Measurements from ENCODE around the gene RPS21.

Gene RPS21

DNA sequence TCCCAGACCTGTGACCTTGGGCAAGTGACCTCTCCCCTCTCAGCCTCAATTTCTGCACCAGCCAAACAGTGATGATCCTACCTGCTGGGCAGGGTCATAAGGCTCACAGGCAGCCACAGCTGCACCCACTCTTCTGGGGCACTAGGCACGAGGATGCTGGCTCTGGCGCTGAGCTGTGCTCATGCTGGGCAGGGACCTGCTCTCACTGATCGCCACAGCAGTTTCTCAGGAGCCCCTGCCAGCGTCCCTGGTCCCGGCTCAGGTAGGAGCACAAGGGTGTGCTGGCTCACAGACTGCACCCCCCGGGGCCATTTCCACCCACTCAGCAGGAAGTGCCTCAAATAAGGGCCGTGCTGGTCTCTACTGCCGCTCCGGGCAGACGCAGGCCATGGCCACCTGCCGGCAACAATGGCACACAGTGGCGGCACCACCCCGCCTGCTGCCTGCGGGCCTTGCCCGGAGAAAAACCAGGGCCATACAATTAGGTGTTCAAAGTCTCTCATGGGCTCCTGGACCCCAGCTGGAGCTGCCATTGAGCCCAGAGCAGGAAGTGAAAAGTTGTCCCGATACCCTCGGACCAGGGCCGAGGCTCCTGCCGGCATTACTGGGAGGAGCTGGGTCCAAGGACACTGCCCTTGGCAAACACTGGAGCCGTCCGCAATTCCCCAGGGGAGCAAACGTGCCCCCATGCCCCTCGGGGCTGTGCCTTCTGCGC is 24.7 kb downstream of the RPS21 start:
- H3K4me1 ChIP-seq (ENCODE audit: control insufficient read depth in 1 of 2, insufficient read depth in 2 of 2, low read length in 2 of 2), result peaks cover 63 to 70% of the 10 kb centered on the region in 2 donors
- no peaks in the 10 kb centered on the region for H3K9me3 ChIP-seq (ENCODE audit: control insufficient read depth in 1 of 2, low read length in 2 of 2)
- H3K27ac ChIP-seq (ENCODE audit: low read depth, low read length), result peak overlapping the region; percentile 88
- H3K36me3 ChIP-seq (ENCODE audit: control insufficient read depth in 1 of 2, insufficient read depth in 2 of 2, low read length in 2 of 2), result no peaks in the 10 kb centered on the region
- H3K27me3 ChIP-seq (ENCODE audit: control insufficient read depth in 1 of 2, insufficient read depth in 2 of 2, low read length in 2 of 2), result no peaks in the 10 kb centered on the region
- peak overlapping the region; percentile 57 to 64 for H3K4me3 ChIP-seq (ENCODE audit: low read depth in 1 of 2, low read length in 2 of 2)
- H3K9ac ChIP-seq (ENCODE audit: low read depth in 1 of 2, low read length in 2 of 2), result peak overlapping the region; percentile 71 to 82

DNA sequence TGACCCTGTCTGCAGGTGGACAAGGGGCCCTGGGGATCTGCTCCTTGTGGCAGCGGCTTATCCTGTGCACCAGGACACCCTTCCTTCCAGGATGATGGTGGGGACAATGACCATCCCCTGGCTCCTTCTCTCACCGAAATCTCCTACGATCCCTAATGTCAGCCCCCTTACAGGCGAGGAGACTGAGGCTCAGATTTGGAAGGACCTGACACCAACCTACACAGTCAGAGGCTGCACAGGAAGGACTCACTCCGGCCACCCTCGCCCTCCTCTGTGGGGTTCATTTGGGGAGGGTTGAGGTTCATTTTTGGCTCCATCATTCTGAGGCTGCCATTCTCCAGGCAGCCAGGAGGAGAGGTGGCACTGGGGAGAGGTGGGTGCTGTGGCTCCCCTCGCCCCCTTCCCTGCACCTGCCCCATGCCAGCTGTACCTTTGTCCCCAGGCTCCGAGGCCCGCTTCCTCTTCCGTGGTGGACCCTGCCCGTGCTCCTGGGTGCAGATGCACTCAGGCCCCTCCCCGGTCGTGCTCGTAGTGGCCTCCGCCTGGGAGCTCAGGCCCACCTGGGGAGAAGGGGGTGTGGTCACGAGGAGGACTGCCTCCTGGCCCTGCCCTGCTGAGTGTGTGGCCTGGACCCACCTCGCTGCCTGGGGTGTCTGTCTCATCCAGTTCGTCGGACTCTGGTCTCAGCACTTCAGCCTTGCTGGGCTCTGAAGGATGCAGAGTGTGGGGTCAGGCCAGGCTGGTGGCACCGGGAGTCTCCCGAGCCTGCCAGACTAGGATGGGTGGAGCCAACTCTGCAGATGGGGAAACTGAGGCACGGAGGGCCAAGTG is 25.5 kb downstream of the RPS21 start:
- peak overlapping the region; percentile 71 to 82 for H3K9ac ChIP-seq (ENCODE audit: low read depth in 1 of 2, low read length in 2 of 2)
- H3K9me3 ChIP-seq (ENCODE audit: control insufficient read depth in 1 of 2, low read length in 2 of 2), result no peaks in the 10 kb centered on the region
- peak overlapping the region; percentile 57 to 64 for H3K4me3 ChIP-seq (ENCODE audit: low read depth in 1 of 2, low read length in 2 of 2)
- H3K27me3 ChIP-seq (ENCODE audit: control insufficient read depth in 1 of 2, insufficient read depth in 2 of 2, low read length in 2 of 2), result no peaks in the 10 kb centered on the region
- peaks cover 63 to 68% of the 10 kb centered on the region in 2 donors for H3K4me1 ChIP-seq (ENCODE audit: control insufficient read depth in 1 of 2, insufficient read depth in 2 of 2, low read length in 2 of 2)
- H3K27ac ChIP-seq (ENCODE audit: low read depth, low read length), result peak overlapping the region; percentile 88
- no peaks in the 10 kb centered on the region for H3K36me3 ChIP-seq (ENCODE audit: control insufficient read depth in 1 of 2, insufficient read depth in 2 of 2, low read length in 2 of 2)

DNA sequence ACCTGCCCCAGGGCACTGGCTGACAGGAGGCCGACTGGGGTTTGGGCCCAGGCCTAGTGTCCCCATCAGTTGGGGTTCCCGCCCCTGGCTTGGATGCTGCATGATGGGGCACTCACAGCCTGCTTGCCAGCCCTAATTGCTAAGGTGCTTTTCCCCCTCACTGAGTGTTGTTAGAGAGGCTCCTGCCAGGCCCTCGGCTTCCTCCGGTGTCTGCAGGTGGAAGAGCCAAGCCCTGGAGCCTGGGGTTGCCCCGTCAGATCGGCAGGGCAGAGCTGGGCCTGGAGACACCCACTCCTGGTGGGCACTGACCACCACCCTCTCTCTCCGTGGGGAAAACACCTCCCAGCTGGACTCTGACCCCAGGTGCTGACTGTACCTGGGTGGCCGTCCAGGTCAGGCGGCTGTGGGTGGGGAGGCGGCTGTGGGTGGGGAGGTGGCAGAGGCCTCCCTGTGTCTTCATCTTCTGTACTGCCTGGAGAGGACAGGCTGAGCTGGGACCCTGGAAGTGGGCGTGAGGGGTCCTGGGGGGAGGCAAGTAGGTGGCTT is 26.2 kb downstream of the RPS21 start:
- H3K4me3 ChIP-seq (ENCODE audit: low read depth in 1 of 2, low read length in 2 of 2), result peak overlapping the region; percentile 22 to 40

DNA sequence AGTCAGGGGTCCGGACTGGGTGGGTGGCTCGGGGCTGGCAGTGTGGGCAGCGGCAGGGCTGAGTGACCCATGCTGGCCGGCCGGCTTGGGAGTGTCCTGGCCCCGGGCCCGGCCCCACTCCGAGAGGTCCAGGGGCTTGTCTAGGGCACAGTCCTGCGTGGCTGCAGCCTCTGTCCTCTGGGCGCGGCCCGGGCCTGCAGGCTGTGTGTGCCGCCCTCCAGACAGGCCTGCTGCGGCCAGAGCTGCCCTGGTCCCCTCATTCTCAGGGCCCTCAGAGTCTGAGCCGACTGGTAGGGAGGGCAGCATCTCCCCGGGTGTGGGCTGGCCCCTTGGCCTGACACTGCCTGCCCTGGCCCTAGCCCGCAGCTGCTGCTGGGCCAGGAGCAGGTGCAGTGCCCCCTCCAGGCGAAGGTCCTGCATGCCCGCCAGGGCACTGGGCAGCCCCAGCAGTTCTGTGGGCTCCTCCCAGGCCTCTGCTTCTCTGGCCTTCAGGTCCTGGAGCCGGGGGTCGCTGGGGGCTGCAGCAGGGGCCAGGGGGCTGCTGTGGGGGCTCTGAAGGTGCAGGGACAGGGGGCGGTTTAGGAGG is 27.1 kb downstream of the RPS21 start:
- no peaks in the 10 kb centered on the region for H3K27me3 ChIP-seq (ENCODE audit: control insufficient read depth in 1 of 2, insufficient read depth in 2 of 2, low read length in 2 of 2)

More for the DNA sequence above, 26.2 kb downstream of the RPS21 start:
- Histone ChIP-seq H3K27me3 (ENCODE audit: control insufficient read depth in 1 of 2, insufficient read depth in 2 of 2, low read length in 2 of 2) (no peaks in the 10 kb centered on the region), H3K27ac (ENCODE audit: low read depth, low read length) (peak overlapping the region; percentile 88), H3K4me1 (ENCODE audit: control insufficient read depth in 1 of 2, insufficient read depth in 2 of 2, low read length in 2 of 2) (peaks cover 56 to 61% of the 10 kb centered on the region in 2 donors), H3K9ac (ENCODE audit: low read depth in 1 of 2, low read length in 2 of 2) (peak overlapping the region; percentile 48 to 71), H3K36me3 (ENCODE audit: control insufficient read depth in 1 of 2, insufficient read depth in 2 of 2, low read length in 2 of 2) (no peaks in the 10 kb centered on the region), H3K9me3 (ENCODE audit: control insufficient read depth in 1 of 2, low read length in 2 of 2) (no peaks in the 10 kb centered on the region)

DNA sequence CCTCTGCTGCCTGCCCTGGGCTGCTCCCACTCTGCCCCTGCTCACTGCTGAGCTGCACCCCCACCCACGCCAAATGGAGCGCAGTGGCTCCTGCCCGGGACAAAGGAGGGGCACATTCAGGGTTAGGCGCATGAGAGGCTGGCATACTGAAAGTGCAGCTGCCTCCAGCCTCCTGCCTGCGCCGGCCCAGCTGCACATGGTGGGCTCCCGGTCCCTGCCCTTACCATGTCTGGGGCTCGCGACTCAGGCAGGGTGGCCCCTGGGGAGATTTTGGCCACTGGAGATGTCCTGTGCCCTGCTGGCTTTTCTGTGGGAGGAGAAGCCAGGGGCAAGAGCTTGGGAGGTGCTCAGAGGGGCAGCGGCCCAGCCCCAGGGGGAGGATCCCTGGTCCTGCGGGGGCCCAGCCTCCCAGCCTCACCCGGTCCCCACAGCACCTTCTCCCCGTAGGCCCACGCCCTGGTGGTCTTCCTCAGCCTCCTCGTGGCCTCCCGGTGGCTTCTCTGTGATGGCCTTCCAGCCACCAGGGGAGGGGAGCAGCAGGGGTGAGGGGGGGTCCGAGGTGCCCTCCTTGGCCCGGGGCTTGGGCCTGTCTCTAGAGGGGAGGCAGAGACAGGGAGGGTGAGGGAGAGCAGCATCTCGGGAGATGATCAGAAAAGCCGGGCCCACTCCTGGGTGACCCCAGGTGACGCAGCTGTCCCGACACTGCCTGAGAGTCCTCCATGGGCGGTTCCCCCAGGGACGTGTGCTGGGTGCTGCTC is 28.6 kb downstream of the RPS21 start:
- no peaks in the 10 kb centered on the region for H3K27me3 ChIP-seq (ENCODE audit: control insufficient read depth in 1 of 2, insufficient read depth in 2 of 2, low read length in 2 of 2)

More for the DNA sequence above, 27.1 kb downstream of the RPS21 start:
- Histone ChIP-seq H3K36me3 (ENCODE audit: control insufficient read depth in 1 of 2, insufficient read depth in 2 of 2, low read length in 2 of 2) (no peaks in the 10 kb centered on the region), H3K9me3 (ENCODE audit: control insufficient read depth in 1 of 2, low read length in 2 of 2) (no peaks in the 10 kb centered on the region), H3K4me1 (ENCODE audit: control insufficient read depth in 1 of 2, insufficient read depth in 2 of 2, low read length in 2 of 2) (peaks cover 50 to 55% of the 10 kb centered on the region in 2 donors), H3K9ac (ENCODE audit: low read depth in 1 of 2, low read length in 2 of 2) (peak overlapping the region in 1 of 2 donors; percentile 48), H3K27ac (ENCODE audit: low read depth, low read length) (peak overlapping the region; percentile 88), H3K4me3 (ENCODE audit: low read depth in 1 of 2, low read length in 2 of 2) (no peak overlapping the region)

DNA sequence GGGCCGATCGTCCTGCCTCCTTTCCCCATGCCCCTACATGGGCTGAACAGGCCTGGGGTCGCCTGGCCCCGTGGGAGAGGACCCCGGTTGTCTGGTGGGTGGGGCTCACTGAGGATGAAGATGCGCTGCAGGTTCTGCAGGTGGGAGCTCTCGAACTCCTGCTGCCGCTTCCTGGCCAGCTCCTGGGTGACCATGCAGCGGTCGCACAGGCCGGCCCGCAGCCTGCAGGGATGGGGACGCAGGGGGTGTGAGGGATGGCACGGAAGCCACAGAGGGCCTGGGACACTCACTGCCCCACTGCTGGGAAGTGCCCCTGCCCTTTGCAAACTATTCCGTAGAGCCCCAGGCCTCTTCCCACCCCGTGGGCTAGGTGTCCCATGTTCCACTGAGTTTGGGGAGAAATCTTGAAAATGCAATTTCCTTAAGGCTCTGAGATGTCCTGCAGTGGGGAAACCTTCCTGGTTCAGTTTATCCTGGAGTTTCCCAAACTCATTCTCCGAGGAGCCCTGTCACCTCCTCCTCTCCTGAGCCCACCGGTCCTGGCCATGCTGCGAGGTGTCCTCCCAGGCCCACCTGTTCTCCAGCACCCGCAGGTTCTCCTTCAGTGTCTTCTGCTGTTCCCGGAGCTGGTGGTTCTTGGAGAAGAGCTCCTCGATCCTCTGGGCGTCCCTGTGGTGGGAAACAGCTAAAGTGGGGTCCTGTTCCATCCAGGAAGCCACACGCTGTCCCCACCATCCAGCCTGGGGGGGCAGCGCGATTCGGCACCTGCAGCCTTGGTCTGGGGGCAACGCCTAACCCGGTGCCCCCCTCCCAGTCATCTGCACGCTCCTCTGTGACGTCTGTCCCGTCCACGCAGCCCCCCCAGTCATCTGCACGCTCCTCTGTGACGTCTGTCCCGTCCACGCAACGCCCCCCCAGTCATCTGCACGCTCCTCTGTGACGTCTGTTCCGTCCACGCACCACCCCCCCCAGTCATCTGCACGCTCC is 30.0 kb downstream of the RPS21 start:
- H3K9ac ChIP-seq (ENCODE audit: low read depth in 1 of 2, low read length in 2 of 2), result no peak overlapping the region
- no peaks in the 10 kb centered on the region for H3K36me3 ChIP-seq (ENCODE audit: control insufficient read depth in 1 of 2, insufficient read depth in 2 of 2, low read length in 2 of 2)
- peaks cover 22 to 29% of the 10 kb centered on the region in 2 donors for H3K4me1 ChIP-seq (ENCODE audit: control insufficient read depth in 1 of 2, insufficient read depth in 2 of 2, low read length in 2 of 2)
- no peak overlapping the region for H3K4me3 ChIP-seq (ENCODE audit: low read depth in 1 of 2, low read length in 2 of 2)
- H3K9me3 ChIP-seq (ENCODE audit: control insufficient read depth in 1 of 2, low read length in 2 of 2), result no peaks in the 10 kb centered on the region
- H3K27me3 ChIP-seq (ENCODE audit: control insufficient read depth in 1 of 2, insufficient read depth in 2 of 2, low read length in 2 of 2), result no peaks in the 10 kb centered on the region
- H3K27ac ChIP-seq (ENCODE audit: low read depth, low read length), result no peak overlapping the region

More for the DNA sequence above, 28.6 kb downstream of the RPS21 start:
- no peak overlapping the region for H3K27ac ChIP-seq (ENCODE audit: low read depth, low read length)
- H3K4me3 ChIP-seq (ENCODE audit: low read depth in 1 of 2, low read length in 2 of 2), result no peak overlapping the region
- H3K4me1 ChIP-seq (ENCODE audit: control insufficient read depth in 1 of 2, insufficient read depth in 2 of 2, low read length in 2 of 2), result peaks cover 35 to 41% of the 10 kb centered on the region in 2 donors
- no peak overlapping the region for H3K9ac ChIP-seq (ENCODE audit: low read depth in 1 of 2, low read length in 2 of 2)
- H3K9me3 ChIP-seq (ENCODE audit: control insufficient read depth in 1 of 2, low read length in 2 of 2), result no peaks in the 10 kb centered on the region
- no peaks in the 10 kb centered on the region for H3K36me3 ChIP-seq (ENCODE audit: control insufficient read depth in 1 of 2, insufficient read depth in 2 of 2, low read length in 2 of 2)

DNA sequence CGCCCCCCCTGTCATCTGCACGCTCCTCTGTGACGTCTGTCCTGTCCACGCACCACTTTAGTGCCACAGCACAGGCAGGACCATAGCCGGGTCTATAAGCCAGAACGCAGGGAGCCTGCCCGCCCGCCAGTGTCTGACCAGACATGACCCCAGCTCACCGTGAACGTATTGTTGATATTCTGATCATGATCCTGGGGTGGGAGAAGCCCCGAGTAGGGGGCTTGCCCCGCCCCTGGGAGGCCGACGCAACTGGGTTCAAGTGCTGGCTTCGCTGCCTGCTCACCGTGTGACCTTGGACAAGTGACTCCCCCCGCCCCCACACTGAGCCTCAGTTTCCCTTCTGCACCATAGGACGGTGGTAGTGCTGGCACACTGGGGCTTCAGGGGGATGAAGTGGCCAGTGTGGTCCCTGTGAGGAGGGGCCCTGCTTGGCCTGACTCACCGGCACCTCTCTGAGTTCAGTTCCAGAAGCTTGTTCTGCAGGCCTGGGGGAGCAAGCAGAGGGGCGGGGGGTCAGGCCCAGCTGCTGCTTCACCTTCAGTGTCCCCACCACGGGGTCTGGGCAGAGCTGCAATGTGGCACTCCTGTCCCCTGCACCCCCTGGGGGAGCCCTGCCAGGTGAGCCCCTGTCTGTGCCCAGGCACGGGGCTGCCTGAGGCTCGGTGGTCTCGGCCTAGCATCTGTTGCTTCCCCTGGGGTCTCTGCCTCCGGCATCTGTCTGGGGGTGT is 31.2 kb downstream of the RPS21 start:
- no peak overlapping the region for H3K9ac ChIP-seq (ENCODE audit: low read depth in 1 of 2, low read length in 2 of 2)
- no peak overlapping the region for H3K4me3 ChIP-seq (ENCODE audit: low read depth in 1 of 2, low read length in 2 of 2)
- H3K36me3 ChIP-seq (ENCODE audit: control insufficient read depth in 1 of 2, insufficient read depth in 2 of 2, low read length in 2 of 2), result no peaks in the 10 kb centered on the region
- no peak overlapping the region for H3K27ac ChIP-seq (ENCODE audit: low read depth, low read length)
- no peaks in the 10 kb centered on the region for H3K9me3 ChIP-seq (ENCODE audit: control insufficient read depth in 1 of 2, low read length in 2 of 2)
- no peaks in the 10 kb centered on the region for H3K27me3 ChIP-seq (ENCODE audit: control insufficient read depth in 1 of 2, insufficient read depth in 2 of 2, low read length in 2 of 2)
- H3K4me1 ChIP-seq (ENCODE audit: control insufficient read depth in 1 of 2, insufficient read depth in 2 of 2, low read length in 2 of 2), result peaks cover 17 to 19% of the 10 kb centered on the region in 2 donors

DNA sequence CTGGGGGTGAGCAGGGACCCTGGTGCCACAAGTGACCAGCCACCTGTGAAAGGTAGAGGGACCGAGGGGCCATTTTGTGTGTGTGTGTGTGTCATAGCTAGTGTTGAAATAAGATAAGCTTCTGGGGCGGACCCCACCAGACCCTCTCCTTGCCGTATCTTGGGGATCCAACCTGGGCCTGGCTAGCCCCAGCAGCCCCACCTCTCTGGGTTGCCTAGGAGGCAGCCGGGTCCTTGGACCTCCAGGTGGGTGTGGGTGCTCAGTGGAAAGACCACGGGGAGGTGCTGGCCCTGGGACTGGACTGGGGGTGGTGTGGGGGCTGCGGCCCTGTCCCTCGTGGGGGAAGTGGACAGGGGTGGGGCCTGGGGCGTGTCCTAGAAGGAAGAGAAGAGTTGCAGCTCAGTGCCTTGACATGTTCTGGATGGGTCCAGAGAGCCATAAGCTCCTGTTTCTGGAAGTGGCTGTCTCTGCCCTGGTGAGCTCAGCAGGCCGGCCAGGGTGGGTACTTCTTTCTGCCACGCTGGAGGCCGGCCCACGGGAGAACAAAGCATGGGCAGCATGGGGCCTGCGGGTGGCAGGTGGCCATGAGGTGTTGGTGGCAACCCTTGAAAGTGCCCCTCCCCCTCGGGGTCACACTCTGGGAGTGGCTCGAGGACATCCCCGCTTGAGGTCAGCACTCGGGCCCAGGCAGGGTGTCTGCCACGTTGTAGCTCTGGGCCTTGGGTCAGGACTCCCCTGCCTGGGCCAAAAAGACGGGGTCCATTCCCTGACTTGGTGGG is 32.0 kb downstream of the RPS21 start:
- no peak overlapping the region for H3K9ac ChIP-seq (ENCODE audit: low read depth in 1 of 2, low read length in 2 of 2)
- H3K36me3 ChIP-seq (ENCODE audit: control insufficient read depth in 1 of 2, insufficient read depth in 2 of 2, low read length in 2 of 2), result no peaks in the 10 kb centered on the region
- no peak overlapping the region for H3K27ac ChIP-seq (ENCODE audit: low read depth, low read length)
- no peaks in the 10 kb centered on the region for H3K27me3 ChIP-seq (ENCODE audit: control insufficient read depth in 1 of 2, insufficient read depth in 2 of 2, low read length in 2 of 2)
- no peak overlapping the region for H3K4me3 ChIP-seq (ENCODE audit: low read depth in 1 of 2, low read length in 2 of 2)
- H3K4me1 ChIP-seq (ENCODE audit: control insufficient read depth in 1 of 2, insufficient read depth in 2 of 2, low read length in 2 of 2), result peaks cover 10 to 11% of the 10 kb centered on the region in 2 donors
- H3K9me3 ChIP-seq (ENCODE audit: control insufficient read depth in 1 of 2, low read length in 2 of 2), result no peaks in the 10 kb centered on the region

Data from duodenal mucosa (tissue), 2 donors.